IPS-18a (cell line): ENCODE results near the gene FIBCD1.
"Not testable (repeated sequence)": the region's sequence is repeated elsewhere in the genome, so short reads cannot be mapped to it uniquely, and the experiment has no call there.

Experiments
- H3K27ac ChIP-seq: one replicate; pipeline ENCODE4 v1.5.1; 2013; ENCODE audit warnings: low read length
- H3K27me3 ChIP-seq: one replicate; pipeline ENCODE4 v1.6.1; 2013; ENCODE audit warnings: mild to moderate bottlenecking, low read length; ENCODE audit not compliant: control insufficient read depth, insufficient read depth
- H3K36me3 ChIP-seq: one replicate; pipeline ENCODE4 v1.6.1; 2013; ENCODE audit warnings: low read depth, low read length; ENCODE audit not compliant: control insufficient read depth
- H3K4me1 ChIP-seq: one replicate; pipeline ENCODE4 v1.6.1; 2013; ENCODE audit warnings: low read depth, low read length; ENCODE audit not compliant: control insufficient read depth
- H3K4me3 ChIP-seq: one replicate; pipeline ENCODE4 v1.5.1; 2013; ENCODE audit warnings: low read length
- H3K9ac ChIP-seq: one replicate; pipeline ENCODE4 v1.6.1; 2013; ENCODE audit warnings: mild to moderate bottlenecking, low read length, moderate library complexity
- H3K9me3 ChIP-seq: one replicate; pipeline ENCODE4 v1.6.1; 2013; ENCODE audit warnings: low read depth, low read length; ENCODE audit not compliant: control insufficient read depth

The FIBCD1 gene

GRCh38 chr9:130959809-130960334 is 20.8 kb upstream of the FIBCD1 start:
- Histone ChIP-seq H3K36me3 (no peaks in the 10 kb centered on the region), H3K9me3 (no peaks in the 10 kb centered on the region), H3K4me3 (no peak overlapping the region), H3K27ac (no peak overlapping the region), H3K27me3 (no peaks in the 10 kb centered on the region), H3K9ac (no peak overlapping the region), H3K4me1 (no peaks in the 10 kb centered on the region)

DNA sequence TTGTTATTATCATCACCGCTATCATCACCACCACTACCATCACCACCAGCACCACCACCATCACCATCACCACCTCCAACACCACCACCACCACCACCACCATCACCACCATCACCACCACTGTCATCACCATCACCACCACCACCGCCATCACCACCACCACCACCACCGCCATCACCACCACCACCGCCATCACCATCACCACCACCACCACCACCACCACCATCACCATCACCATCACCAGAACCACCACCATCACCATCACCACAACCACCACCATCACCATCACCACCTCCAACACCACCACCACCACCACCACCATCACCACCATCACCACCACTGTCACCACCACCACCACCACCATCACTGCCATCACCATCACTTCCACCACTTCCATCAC is 19.5 kb upstream of the FIBCD1 start:
- H3K4me1 ChIP-seq, H3K27me3 ChIP-seq, H3K27ac ChIP-seq, H3K36me3 ChIP-seq, H3K9ac ChIP-seq, H3K9me3 ChIP-seq, H3K4me3 ChIP-seq: not testable (repeated sequence)

DNA sequence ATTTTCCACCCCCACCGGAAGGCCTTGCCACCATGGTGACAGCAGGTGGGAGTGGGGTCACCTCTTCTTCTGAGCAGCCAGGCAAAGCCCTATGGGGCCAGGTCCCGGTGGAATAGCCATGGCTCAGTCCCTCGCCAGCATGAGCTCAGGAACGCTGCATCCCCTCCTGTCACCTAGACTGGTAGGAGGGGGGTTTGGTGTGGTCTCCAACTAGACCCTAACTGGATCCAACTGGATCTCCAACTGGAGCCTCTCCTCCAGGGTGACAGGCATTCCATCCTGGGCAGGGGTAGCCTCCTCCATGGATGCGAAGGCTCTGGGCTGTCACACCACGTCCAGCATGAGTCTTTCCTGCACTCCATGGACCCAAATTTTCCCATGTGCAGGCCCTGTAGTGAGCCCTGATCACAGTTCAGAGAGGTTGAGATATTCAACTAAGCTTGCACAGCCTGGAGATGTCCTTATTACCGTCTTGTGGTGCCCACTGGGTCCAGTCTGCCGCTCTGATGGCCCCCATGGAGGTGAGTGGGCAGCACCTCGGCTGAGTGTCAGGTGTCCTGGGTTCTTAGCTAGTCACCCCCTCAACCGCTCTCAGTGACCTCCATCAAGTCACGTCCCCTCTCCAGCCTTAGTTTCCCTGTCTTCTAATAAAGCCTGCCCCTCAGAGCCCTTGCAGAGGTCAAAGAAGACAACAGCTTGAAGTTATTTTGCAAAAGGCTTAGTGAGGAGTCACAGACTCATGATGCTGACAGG is 18.6 kb upstream of the FIBCD1 start:
- Histone ChIP-seq H3K27me3 (no peaks in the 10 kb centered on the region), H3K27ac (no peak overlapping the region)

GRCh38 chr9:130956636-130957450 is 17.8 kb upstream of the FIBCD1 start:
- no peaks in the 10 kb centered on the region for H3K27me3 ChIP-seq
- no peaks in the 10 kb centered on the region for H3K36me3 ChIP-seq
- H3K9ac ChIP-seq, result no peak overlapping the region
- no peak overlapping the region for H3K4me3 ChIP-seq
- no peaks in the 10 kb centered on the region for H3K4me1 ChIP-seq
- H3K9me3 ChIP-seq, result no peaks in the 10 kb centered on the region
- no peak overlapping the region for H3K27ac ChIP-seq

More for the DNA sequence above, 18.6 kb upstream of the FIBCD1 start:
- no peaks in the 10 kb centered on the region for H3K4me1 ChIP-seq
- no peak overlapping the region for H3K4me3 ChIP-seq
- no peak overlapping the region for H3K9ac ChIP-seq
- H3K36me3 ChIP-seq, result no peaks in the 10 kb centered on the region
- H3K9me3 ChIP-seq, result no peaks in the 10 kb centered on the region

GRCh38 chr9:130955947-130956621 is 17.0 kb upstream of the FIBCD1 start:
- Histone ChIP-seq H3K4me1 (no peaks in the 10 kb centered on the region), H3K9me3 (no peaks in the 10 kb centered on the region), H3K9ac (no peak overlapping the region), H3K4me3 (no peak overlapping the region), H3K27me3 (no peaks in the 10 kb centered on the region), H3K27ac (no peak overlapping the region), H3K36me3 (no peaks in the 10 kb centered on the region)

DNA sequence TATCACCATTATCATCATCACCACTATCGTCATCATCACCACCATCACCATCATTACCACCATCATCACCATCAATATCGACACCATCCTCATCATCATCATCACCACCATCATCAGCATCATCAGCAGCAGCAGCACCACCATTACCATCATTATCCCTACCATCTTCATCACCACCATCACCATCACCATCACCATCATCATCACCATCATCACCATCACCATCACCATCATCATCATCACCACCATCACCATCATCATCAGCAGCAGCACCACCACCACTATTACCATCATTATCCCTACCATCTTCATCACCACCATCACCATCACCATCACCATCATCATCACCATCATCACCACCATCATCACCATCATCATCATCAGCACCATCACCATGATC is 15.9 kb upstream of the FIBCD1 start:
- H3K4me3 ChIP-seq, H3K27ac ChIP-seq, H3K9me3 ChIP-seq, H3K27me3 ChIP-seq, H3K4me1 ChIP-seq, H3K9ac ChIP-seq, H3K36me3 ChIP-seq: not testable (repeated sequence)

- no peaks in the 10 kb centered on the region for H3K27me3 ChIP-seq
- H3K4me3 ChIP-seq, result no peak overlapping the region
- no peak overlapping the region for H3K27ac ChIP-seq
- H3K9me3 ChIP-seq, result no peaks in the 10 kb centered on the region
- H3K36me3 ChIP-seq, result no peaks in the 10 kb centered on the region
- H3K9ac ChIP-seq, result no peak overlapping the region
- H3K4me1 ChIP-seq, result no peaks in the 10 kb centered on the region
Observed at GRCh38 chr9:130954317-130954716, 15.3 kb upstream of the FIBCD1 start.

DNA sequence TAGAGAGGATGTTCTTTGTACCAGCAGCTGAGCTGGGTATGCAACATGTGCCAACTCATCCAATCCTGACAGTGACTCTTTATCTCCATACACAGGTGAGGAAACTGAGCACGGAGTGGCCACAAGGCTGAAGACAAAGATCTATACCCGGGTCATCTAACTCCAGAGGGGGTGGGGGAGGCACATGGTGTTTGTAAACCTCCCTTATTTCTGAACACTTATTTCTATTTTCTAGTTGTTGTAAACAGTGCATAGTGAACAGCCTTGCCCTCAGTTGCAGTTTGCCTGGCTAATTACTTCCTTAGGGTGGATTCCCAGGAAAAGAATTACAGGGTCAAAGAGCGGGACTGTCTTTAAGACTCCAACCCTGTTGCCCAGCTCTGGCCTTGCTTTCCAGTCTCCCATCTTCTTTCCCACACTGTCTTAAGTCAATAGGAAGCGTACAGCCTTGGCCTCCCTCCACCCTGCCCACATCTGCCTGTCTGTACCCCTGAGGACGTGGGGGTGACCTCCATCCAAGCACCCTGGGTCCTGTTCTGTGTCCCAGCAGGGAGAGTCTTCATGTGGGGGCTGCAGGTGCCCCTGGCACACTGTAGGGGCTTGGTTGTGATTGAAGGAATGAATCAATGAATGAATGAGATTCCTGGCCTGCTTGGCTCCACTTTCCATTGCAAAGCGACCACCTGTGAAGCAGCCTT is 13.2 kb upstream of the FIBCD1 start:
- Histone ChIP-seq H3K27me3 (no peaks in the 10 kb centered on the region), H3K36me3 (no peaks in the 10 kb centered on the region), H3K9me3 (no peaks in the 10 kb centered on the region), H3K4me1 (no peaks in the 10 kb centered on the region), H3K9ac (no peak overlapping the region), H3K27ac (no peak overlapping the region), H3K4me3 (no peak overlapping the region)

DNA sequence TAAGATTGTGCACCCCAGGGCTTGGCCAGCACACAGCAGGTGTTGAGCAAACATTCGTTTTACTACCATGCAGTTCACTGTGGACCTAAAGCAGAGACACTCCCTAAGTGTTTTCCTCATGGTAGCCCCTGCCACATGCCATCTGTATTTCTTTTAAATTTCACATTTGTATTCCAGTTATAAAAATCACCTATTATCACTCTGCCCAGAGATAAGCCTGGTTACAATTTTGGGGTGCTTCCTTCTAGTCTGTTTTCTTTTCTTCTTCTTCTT is 10.9 kb upstream of the FIBCD1 start:
- Histone ChIP-seq H3K4me3 (no peak overlapping the region), H3K27ac (no peak overlapping the region), H3K27me3 (no peaks in the 10 kb centered on the region), H3K36me3 (no peaks in the 10 kb centered on the region), H3K4me1 (no peaks in the 10 kb centered on the region), H3K9me3 (no peaks in the 10 kb centered on the region), H3K9ac (no peak overlapping the region)

GRCh38 chr9:130949188-130950038 is 10.4 kb upstream of the FIBCD1 start:
- Histone ChIP-seq H3K9ac (no peak overlapping the region), H3K27me3 (no peaks in the 10 kb centered on the region), H3K9me3 (no peaks in the 10 kb centered on the region), H3K4me3 (no peak overlapping the region), H3K27ac (no peak overlapping the region), H3K36me3 (no peaks in the 10 kb centered on the region), H3K4me1 (no peaks in the 10 kb centered on the region)
